Liver (tissue), 3 donors: Measurements from ENCODE around the gene IGDCC3.

Source experiments
- EGR1 ChIP-seq, 2 donors: IDR thresholded peaks; 2 replicates each; pipeline ENCODE4 v1.6.1; 2016 to 2018; ENCODE audit warnings: antibody characterized with exemption in 2 of 2, low read depth in 2 of 2
- GABPA ChIP-seq, 2 donors: IDR thresholded peaks in 1 of 2; conservative IDR thresholded peaks in 1 of 2; 2 replicates each; pipeline ENCODE4 v1.6.1; 2016; ENCODE audit warnings: antibody characterized with exemption in 2 of 2, mild to moderate bottlenecking in 1 of 2, moderate library complexity in 1 of 2
- JUND ChIP-seq, 2 donors: IDR thresholded peaks; 2 replicates each; pipeline ENCODE4 v1.6.1; 2016; ENCODE audit warnings: antibody characterized with exemption in 2 of 2
- MAX ChIP-seq: IDR thresholded peaks from 2 replicates; pipeline ENCODE4 v1.6.1; 2016; ENCODE audit warnings: antibody characterized with exemption
- NR2F2 ChIP-seq: IDR thresholded peaks from 2 replicates; pipeline ENCODE4 v1.6.1; 2016; ENCODE audit warnings: antibody characterized with exemption
- RAD21 ChIP-seq, 2 donors: IDR thresholded peaks; 2 replicates each; pipeline ENCODE4 v1.6.1; 2016; ENCODE audit warnings: antibody characterized with exemption in 2 of 2, mild to moderate bottlenecking in 2 of 2
- REST ChIP-seq: IDR thresholded peaks from 2 replicates; pipeline ENCODE4 v1.6.1; 2016; ENCODE audit warnings: antibody characterized with exemption, mild to moderate bottlenecking
- RXRA ChIP-seq, 2 donors: IDR thresholded peaks; 2 replicates each; pipeline ENCODE4 v1.6.1; 2017 to 2018; ENCODE audit warnings: antibody characterized with exemption in 2 of 2, mild to moderate bottlenecking in 1 of 2
- SP1 ChIP-seq: IDR thresholded peaks from 2 replicates; pipeline ENCODE4 v1.6.1; 2018; ENCODE audit warnings: antibody characterized with exemption, mild to moderate bottlenecking
- TF ChIP-seq, protein P1 (sequence below): fragments of 150-350 bp; IDR thresholded peaks from 2 replicates; pipeline ENCODE4 v1.5.1; 2017; ENCODE audit warnings: improper control_type of control experiment, low read depth, low read length; ENCODE audit not compliant: missing input control
- donor health status: healthy.
- donor health status: healthy.

DNA sequence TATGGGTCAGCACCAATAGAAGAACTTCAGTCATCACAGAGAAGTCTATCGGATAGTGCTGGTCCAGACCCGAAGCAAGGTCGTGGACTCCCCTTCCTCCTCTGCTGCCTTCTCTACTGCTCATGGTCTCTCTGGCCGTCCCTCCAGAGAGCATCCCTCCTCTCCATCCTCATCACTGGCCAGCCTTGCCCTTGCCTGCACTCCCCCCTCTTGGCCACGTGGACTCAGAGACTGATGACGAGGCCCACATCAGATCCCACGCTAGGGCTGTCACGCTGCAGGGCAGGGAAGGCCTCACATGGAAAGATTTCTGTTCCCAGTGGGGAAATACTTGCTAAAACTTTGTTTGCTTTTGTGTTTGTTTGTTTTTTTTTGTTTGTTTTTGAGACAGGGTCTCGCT lies 35.3 kb downstream of the IGDCC3 start:
- TF ChIP-seq, protein P1, sequence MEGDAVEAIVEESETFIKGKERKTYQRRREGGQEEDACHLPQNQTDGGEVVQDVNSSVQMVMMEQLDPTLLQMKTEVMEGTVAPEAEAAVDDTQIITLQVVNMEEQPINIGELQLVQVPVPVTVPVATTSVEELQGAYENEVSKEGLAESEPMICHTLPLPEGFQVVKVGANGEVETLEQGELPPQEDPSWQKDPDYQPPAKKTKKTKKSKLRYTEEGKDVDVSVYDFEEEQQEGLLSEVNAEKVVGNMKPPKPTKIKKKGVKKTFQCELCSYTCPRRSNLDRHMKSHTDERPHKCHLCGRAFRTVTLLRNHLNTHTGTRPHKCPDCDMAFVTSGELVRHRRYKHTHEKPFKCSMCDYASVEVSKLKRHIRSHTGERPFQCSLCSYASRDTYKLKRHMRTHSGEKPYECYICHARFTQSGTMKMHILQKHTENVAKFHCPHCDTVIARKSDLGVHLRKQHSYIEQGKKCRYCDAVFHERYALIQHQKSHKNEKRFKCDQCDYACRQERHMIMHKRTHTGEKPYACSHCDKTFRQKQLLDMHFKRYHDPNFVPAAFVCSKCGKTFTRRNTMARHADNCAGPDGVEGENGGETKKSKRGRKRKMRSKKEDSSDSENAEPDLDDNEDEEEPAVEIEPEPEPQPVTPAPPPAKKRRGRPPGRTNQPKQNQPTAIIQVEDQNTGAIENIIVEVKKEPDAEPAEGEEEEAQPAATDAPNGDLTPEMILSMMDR: no peak
- TF ChIP-seq MAX (no peak), EGR1 (IDR thresholded peaks at IDR 0.05; ENCODE audit: low read depth in 2 of 2) (no peak), REST (no peak), RAD21 (IDR thresholded peaks at IDR 0.05) (no peak), SP1 (no peak), NR2F2 (no peak), JUND (IDR thresholded peaks at IDR 0.05) (no peak), RXRA (IDR thresholded peaks at IDR 0.05) (no peak), GABPA (IDR thresholded peaks at IDR 0.05 in 1 of 2, conservative IDR thresholded peaks at IDR 0.05 in 1 of 2) (no peak)
